Endometrium (tissue), 2 donors: ENCODE measurements around the gene GHRHR.

Experiments
- FAIRE-seq: peaks from 2 replicates; lab custom pipeline; 2012; peaks lifted over from hg19 to GRCh38; lab: Jason Lieb, UNC
- donor health status: control.
- donor health status: control.

Gene GHRHR

DNA sequence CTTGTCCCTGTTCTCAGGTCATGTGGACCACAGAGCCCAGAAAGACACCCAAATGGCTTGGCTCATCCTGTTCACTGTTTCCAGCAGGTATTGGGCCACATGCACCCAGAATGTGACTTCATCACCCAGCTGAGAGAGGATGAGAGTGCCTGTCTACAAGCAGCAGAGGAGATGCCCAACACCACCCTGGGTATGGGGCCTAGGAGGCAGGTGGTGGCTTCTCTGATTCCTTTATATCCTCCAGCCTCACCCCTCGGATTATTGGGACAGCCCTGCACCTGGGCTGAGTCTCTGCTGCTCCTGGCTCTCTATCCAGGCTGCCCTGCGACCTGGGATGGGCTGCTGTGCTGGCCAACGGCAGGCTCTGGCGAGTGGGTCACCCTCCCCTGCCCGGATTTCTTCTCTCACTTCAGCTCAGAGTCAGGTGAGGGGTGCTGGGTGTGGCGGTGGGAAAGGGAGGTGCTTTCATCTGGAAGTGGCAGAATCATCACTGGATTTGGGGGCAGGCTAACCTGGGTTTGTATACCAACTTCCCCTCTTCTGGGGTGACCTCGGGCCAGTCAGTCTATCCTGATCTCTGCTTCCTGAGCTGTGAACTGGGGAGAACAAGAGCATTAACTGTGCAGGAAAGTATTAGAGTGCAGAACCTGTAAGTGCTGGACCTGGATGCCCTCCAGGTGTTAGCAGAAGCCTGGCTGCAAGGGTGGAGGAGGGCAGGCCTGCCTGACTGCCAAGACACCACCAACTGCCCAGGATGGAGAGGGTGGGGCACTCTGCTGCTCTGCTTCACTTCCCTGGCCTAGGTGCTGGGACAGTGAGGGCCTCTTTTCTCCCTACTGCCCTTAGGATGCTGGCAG is 5.2 kb downstream of the GHRHR start:
- no peak for FAIRE-seq

DNA sequence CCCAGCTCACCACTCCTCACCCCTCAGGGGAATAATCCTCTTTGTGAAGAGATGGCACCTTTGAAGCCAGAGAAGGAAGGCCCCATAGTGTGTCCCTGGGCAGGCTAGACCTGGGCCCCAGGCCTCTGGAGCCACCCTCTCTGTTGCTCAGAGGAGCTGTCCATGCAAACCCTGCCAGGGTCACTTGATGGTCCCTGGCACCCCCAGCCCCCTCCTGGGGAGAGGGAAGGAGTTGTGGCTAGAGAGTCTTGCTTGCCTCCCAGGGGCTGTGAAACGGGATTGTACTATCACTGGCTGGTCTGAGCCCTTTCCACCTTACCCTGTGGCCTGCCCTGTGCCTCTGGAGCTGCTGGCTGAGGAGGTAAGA is 5.8 kb downstream of the GHRHR start:
- FAIRE-seq = no peak

DNA sequence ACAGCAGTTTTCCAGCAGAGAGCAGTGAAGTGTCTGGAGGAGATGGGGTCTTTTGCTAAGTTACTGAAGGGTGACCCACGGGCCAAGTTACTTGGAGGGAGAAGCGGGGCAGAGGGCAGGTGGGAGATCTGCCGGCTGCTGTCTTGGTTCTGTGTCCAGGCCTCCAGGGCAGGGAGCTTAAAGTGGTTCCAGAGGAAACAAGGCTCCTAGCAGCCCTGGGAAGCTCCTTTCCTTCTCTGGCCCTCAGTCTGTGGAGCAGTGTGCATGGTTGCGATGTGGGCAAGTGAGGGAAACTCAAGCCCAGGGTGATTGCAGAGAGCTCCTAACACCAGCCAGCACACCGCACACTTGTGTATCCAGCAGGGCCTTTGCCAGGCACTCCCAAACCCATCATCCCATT is 6.3 kb downstream of the GHRHR start:
- FAIRE-seq = no peak

DNA sequence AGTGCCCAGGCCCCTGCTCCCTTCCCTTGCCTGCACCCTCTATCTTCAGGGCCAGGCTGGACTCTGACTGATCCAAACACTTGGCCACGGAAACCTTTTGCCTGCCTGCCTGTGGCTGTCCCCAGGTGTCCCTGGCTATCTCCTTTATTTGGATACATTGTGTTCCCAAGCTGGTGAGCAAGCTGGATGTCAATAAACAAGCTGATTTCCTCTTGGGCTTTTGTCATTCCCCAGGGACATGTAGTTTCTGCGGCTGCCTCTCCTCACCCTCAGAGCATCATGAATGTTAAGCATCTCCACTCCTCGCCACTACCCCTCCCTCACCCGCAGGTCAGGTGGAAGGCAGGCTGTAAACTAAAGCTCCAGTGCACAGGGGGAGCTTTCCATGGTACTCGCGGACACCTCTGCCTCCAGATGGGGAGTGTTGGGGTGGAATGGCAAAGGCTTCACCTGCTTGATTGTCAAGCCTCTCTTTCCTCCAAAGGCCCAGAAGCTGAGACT is 6.9 kb downstream of the GHRHR start:
- FAIRE-seq = no peak

DNA sequence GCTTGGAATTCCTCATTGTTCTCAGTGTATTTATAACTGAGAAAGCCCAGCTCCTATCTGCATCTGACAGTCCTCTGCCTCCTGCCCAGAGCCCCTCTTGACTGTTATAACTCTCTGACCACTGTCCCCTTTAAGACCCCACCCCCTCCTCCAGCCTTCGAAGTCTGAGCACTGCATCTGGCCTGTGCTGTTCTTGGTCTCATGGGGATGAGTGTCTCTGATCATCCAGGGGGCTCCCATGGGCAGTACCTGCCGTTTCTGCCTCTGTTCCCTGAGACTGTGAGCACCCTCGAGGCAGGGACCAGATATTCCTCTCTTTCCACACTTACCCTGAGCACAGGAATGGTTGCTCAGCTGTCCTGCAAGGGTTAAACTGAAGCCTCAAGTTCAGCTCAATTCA is 7.7 kb downstream of the GHRHR start:
- FAIRE-seq = no peak

DNA sequence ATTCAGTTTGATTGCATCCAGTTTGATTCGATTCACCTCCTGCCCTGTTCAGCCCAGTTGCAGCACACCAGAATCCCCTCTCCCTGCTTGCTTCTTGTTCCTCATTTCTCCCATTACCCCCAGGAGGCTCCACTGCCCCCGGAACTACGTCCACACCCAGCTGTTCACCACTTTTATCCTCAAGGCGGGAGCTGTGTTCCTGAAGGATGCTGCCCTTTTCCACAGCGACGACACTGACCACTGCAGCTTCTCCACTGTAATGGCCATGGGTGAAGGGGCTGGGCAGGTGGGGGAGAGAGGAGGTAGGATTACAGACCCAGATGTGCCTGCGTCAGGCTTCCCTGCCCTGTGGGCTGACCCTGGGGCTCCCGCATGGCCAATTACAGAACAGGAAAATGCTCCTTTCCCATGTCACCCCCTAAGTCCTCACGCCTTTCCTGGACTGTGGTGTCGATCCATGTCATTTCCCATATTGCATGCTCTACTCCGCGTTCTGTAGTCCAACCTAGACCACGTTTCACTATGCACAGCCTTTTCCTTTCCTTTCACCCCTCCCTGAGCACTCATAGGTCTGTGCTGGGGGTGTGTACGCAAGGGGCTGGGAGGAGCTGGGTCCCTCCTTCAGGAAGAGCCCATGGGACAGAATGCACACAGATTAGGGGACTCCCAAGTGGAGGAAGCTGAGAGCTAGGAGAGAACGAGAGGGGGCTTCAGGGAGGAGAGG is 8.2 kb downstream of the GHRHR start:
- no peak for FAIRE-seq

DNA sequence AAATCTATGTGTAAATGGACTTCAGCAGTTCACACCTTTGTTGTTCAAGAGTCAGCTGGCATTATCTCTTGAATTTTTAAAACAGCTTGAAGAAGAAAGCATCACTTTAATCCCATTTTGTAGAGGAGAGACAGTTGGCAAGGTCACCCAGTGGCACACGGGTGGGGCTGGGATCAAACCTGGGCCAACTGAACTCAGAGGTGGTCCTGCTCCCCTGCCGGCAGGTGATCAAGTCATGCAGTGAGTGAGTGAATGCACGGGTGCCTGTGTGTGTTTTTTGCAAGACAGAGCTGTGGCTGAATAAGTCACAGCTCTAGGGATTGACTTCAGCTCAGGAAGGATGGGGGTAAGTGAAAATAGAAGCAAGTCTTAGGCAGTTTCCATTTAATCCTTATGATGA is 9.5 kb downstream of the GHRHR start:
- no peak for FAIRE-seq

DNA sequence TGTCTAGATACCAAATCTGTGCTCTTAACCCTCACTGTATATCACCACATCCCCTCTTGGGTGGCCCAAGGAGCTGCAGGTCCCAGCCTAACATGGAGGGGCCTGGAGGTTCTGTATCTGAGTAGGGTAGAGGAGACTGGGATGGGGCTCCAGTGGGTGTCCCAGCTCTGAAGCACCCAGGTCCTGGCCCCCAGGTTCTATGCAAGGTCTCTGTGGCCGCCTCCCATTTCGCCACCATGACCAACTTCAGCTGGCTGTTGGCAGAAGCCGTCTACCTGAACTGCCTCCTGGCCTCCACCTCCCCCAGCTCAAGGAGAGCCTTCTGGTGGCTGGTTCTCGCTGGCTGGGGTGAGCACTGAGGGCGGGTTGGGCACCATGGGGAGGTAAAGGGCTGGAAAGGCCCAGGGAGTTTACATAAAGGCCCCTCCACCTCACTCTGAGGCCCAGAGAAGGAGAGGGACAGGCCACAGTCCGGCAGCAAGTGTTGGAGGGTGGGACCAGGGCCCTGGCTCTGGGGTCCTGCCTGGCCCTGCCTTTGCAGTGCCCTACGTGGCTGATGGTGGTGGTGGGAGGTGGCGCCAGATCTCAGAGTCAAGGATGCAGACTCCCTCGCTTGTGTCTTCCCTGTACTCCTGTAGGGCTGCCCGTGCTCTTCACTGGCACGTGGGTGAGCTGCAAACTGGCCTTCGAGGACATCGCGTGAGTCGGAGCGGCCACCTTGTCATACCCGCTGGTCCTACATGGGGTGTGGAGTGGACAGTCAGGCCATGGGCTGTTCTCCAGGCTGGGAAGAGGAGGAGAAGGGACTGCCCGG is 10.2 kb downstream of the GHRHR start:
- FAIRE-seq = no peak

DNA sequence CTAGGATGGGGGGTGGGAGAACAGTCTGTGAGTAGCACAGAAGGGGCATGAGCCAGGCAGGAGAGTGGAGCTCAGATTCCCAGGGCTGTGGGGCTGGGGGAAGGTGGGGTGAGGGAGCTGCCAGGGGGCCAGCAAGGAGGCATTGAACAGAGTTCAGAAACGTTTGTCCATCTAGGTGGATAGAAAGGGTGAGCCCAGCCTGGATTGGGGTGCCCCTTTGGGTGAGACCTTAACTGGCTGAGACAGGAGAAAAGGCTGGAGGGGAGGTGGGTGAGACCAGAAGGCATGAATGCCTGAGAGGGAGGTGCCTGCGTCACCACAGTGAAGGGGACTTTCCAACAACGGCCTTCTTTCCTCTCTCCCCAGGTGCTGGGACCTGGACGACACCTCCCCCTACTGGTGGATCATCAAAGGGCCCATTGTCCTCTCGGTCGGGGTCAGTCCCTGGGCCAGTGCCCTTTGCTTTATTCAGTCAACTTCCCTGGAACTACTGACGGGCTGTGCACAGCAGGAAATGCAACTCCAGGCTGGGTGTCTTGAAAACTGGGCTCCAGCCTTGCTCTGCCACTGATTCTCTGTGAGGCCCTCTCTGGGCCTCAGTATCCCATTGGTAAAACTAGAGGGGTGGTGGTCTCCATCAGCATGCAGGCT is 11.0 kb downstream of the GHRHR start:
- FAIRE-seq = no peak

DNA sequence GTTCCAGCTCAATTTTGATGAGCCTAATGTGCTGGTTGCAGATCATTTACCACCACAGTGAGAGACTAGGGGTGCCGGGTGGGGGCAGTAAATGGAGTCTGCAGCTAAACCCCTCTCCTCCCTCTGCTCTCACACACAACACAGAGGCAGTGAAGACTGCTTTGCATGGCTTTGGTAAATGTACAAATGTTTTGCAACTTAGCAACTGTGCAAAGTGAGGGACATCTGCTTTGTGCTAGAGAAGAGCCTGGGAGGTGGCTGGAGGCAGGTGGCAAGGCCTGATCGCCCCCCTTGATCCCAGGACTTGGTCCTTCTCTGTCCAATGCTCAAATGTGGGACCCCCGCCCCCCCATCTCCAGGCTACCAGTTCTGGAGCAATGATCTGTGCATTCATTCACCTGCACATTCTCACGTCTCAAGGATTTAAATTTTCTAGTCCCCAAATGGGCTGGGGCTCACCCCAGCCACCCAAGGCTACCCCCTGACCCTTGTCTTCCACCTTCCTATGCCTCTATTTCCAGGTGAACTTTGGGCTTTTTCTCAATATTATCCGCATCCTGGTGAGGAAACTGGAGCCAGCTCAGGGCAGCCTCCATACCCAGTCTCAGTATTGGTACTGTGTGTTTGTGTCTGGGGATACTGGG is 11.6 kb downstream of the GHRHR start:
- FAIRE-seq = no peak

DNA sequence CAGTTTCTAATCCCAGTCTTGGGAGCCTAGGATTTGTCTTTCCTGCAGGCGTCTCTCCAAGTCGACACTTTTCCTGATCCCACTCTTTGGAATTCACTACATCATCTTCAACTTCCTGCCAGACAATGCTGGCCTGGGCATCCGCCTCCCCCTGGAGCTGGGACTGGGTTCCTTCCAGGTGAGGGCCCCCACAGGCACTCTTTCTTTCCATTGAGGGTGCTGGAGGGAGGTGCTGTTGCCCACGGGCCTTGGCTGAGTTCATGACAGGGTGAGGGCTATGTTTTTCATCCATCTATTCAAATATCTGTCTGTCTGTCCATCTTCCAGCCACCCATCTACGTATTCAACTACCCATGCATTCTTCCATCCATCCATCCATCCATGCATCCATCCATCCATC is 12.6 kb downstream of the GHRHR start:
- FAIRE-seq = no peak

DNA sequence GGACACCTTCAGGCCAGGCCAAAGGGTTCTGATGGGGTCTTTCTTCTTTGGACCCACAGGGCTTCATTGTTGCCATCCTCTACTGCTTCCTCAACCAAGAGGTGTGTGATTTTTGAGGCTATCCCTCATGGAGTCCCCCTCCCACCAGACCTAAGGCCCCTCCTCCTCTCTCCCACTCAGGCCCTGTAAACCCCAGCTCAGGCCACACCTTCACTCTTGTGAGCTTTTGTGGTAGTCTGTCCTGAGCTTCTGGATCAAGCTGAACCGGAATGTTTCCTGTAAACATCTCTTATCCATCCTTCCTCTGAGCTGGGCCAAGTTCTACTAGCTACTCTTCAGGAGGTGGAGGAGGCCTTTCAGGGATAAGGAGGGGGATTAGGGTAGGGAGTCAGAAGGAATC is 13.5 kb downstream of the GHRHR start:
- FAIRE-seq = no peak

DNA sequence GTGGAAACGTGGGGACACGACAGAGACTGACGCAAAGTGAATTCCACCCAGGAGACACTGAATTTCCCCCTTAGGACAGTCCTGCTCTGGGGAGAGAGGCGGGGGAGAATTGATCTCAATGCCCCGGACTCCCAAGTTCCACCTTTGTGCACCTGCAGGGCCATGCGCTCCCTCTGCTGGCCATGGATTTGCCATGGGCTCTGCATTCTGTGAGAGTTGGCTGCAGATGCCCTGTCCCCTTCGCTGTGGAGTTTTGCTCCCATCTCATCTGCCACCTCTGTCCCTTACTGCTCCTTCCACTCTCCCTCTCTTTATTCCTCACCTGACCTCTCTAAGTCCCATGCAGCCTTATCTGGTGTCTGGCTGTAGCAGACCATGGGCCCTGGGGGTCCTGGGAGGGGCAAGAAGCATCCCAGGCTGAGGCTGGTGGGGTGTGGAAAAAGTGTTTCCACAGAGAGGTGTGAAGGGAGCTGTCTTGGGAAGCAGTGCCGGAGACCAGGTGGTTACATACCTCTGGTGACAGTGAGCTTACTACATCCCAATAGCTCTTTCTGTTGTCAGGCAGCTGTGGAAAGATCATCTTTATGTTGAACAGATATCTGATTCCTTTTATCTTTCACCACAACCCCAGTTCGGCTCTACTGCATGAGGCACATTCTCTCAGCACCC is 14.3 kb downstream of the GHRHR start:
- FAIRE-seq = no peak

DNA sequence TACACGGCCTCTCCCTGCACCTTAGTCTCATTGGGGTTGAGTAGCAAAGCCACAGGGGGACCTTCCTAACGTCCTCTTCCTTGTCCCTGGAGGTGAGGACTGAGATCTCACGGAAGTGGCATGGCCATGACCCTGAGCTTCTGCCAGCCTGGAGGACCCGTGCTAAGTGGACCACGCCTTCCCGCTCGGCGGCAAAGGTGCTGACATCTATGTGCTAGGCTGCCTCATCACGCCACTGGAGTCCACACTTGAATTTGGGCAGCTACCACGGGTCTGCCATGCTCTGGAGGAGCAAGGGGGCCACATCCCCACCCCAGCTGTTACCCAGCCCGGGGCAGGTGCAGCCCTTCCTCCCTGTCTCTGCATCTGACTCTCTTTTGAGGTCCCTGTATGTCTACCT is 15.3 kb downstream of the GHRHR start:
- FAIRE-seq = no peak

DNA sequence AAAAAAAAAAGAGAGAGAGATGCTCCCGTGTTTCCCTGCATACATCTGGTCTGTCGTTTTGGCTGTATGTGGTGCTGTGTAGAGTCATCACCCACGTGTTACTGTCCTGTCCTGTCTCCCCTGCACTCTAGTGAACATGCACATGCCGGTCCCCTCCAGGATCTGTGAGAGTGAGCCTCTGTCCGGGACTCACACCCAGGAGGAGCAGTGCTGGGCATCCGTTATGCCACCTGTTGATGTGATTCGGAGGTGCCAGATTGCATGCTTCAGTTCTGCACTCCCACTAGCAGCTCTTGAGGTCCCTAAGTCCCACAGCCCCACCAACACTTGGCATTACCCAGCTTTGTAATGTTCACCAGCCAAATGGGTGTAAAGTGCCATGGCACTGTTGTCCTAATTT is 16.4 kb downstream of the GHRHR start:
- no peak for FAIRE-seq

DNA sequence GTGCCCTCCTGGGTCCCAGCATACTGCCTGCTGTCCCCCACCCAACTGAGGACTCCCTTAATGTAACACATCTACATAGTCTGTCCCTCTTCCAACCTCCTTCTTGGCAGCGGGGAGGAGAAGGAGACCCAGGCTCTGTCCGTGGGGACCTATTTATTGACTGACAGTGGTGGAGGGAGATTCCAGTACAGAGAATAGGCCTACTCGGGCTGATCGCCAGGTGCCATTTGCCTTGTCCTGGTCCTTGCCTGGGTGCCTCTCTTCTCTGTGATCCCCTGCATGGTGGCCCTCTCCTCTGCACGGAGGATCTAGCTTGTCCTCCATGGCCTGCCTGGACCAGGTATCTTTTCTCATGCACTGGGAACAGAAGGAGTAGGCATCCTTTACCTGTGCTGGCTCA is 17.0 kb downstream of the GHRHR start:
- no peak for FAIRE-seq

DNA sequence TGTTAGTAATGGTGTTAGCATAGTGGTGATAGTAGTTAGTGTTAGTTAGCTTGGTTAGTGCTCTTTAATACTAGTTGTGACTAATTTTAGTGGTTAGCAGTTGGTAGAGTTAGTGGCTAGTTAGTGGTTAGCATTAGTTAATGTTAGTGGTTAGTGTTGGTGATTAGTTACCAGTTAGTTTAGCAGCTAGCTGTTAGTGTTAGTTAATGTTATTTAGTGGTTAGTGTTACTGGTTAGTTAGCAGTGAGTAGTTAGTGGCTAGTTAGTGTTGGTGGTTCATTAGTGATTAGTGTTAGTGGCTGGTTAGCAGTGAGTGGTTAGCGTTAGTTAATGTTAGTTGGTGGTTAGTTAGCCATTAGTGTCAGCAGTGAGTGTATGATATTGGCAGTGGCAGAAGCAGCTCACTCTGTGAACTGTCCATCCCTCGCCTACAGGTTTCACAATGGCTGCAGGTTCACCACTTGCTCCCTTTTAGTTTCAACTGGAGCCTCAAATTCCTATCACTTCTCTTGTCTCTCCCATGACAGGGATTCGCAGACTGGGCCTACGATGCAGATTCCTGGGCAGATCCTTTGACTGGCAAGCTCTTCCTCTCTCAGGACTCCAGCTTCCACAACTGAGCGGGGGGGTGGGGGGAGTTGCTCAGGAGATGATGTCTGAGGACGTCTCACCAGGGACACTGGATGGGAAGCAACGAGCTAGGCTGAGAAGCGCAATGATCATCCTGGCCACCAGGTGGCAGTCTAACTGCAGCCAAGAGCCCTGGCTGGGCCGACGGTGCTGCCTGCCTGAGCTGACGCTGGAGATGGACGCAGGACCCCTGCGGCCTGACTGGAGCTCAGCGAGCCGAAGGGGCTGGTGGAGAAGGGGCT is 19.5 kb downstream of the GHRHR start:
- FAIRE-seq = no peak

DNA sequence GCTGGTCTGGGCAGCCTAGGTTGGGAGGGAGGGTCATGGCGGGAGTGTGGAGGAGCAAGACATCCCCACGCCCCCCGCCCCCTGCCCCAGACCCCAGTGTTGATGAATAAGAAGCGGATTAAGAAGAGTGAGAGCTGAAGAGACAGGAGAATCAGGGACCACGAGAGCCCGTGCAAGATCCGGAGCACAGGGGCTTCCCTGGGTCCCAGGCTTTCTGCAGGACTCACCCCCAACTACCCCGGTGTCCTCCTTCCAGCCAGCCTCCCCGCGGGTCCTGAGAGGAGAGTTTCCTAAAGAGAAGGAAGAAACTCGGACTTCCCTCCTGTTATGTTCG is 20.1 kb downstream of the GHRHR start:
- FAIRE-seq = no peak

DNA sequence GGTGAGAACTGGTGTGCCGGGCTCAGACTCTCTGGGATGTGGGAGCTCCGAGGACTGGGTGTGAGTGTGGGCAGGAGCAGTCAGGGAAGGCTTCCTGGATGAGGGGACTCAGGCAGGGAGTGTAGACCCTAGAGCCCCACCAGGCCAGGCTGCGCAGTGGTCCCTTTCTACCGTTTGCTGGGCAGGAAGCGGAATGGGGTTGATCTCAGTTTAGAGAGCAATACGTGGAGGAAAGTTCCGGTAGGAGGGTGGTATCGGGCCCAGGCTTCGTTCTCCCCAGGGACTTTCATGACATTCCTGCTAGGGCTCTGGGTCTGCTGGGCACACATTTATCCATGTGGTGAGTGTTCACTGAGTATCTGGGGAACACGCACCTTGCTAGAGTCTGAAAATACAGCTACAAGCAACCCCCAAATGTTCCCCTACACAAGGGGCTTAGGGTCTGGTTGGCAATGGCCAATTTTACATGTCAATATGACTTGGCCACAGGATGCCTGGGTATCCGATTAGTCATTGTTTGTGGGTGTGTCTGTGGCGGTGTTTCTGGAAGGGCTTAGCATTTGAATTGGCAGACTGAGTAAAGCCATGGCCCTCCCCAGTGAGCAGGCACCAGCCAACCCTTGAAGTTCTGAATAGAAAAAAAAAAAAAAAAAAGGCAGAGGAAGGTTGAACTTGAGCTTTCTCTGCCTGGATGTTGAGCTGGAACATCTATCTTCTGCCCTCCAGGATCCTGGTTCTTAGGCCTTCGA is 20.8 kb downstream of the GHRHR start:
- FAIRE-seq = no peak

DNA sequence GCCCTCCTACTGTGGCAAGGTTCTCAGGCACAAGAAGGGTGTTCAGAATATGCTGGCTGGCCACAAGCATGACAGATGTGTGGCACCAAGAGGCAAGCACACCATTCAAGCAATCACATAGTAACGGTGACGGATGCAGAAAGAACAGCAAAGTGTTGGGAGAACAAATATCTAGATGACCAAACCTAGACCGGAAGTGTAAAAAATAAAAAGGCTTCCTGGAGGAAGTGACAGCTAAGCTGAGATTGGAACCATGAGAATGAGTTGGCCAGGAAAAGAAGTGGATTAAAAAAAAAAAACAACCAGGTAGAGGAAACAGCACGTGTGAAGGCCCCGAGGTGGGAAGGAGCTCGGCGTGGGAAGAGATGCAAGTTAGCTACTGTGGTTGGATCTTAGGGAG is 22.0 kb downstream of the GHRHR start:
- no peak for FAIRE-seq
